OCI-LY3 (cell line): ENCODE data around the gene GJA10.

ENCODE experiments used
- H2AFZ ChIP-seq: fragments of 200-600, 300-600 bp; shearing (Covaris generic); 2 replicates; pipeline ENCODE4 v1.6.0; 2014; ENCODE audit warnings: antibody characterized with exemption, low read depth, low read length
- H3K27ac ChIP-seq: fragments of 200-600, 300-600 bp; sonication (generic); 2 replicates; pipeline ENCODE4 v1.5.1; 2014; ENCODE audit warnings: mild to moderate bottlenecking, low read length, moderate library complexity, mixed read lengths
- H3K27me3 ChIP-seq: fragments of 200-600, 300-600 bp; sonication (generic); 2 replicates; pipeline ENCODE4 v1.6.1; 2014; ENCODE audit warnings: low read depth, low read length, mixed read lengths
- H3K36me3 ChIP-seq: fragments of 200-600, 300-600 bp; sonication (generic); replicated peaks from 2 replicates; pipeline ENCODE3; 2014; ENCODE audit warnings: low read depth, low read length, mixed read lengths
- H3K4me1 ChIP-seq: fragments of 300-600, 200-600 bp; sonication (generic); 2 replicates; pipeline ENCODE4 v1.6.1; 2014; ENCODE audit warnings: low read length, mixed read lengths
- H3K4me2 ChIP-seq: fragments of 200-600, 300-600 bp; sonication (generic); 2 replicates; pipeline ENCODE4 v1.6.1; 2014; ENCODE audit warnings: low read length, mixed read lengths
- H3K4me3 ChIP-seq: fragments of 300-600, 200-600 bp; sonication (generic); 2 replicates; pipeline ENCODE4 v1.5.1; 2014; ENCODE audit warnings: antibody characterized with exemption, mild to moderate bottlenecking, low read length, moderate library complexity
- H3K79me2 ChIP-seq: fragments of 300-600, 200-600 bp; shearing (Covaris generic); 2 replicates; pipeline ENCODE4 v1.6.1; 2014; ENCODE audit warnings: mild to moderate bottlenecking, low read length, mixed read lengths
- H3K9ac ChIP-seq: fragments of 300-600, 200-600 bp; shearing (Covaris generic); 2 replicates; pipeline ENCODE4 v1.6.0; 2014; ENCODE audit warnings: mild to moderate bottlenecking, low read length, moderate library complexity
- H3K9me3 ChIP-seq: fragments of 200-600, 300-600 bp; shearing (Covaris generic); 2 replicates; pipeline ENCODE4 v1.6.1; 2014; ENCODE audit warnings: low read length, mixed read lengths; ENCODE audit not compliant: insufficient read depth
- H4K20me1 ChIP-seq: fragments of 200-600, 300-600 bp; sonication (generic); 2 replicates; pipeline ENCODE4 v1.6.1; 2016; ENCODE audit warnings: low read length, mixed read lengths; ENCODE audit not compliant: insufficient read depth
- CTCF ChIP-seq: fragments of 200-600, 300-600 bp; sonication (generic); IDR thresholded peaks from 2 replicates; pipeline ENCODE4 v1.5.1; 2014; ENCODE audit warnings: antibody characterized with exemption, low read length, low read depth
- EZH2phosphoT487 ChIP-seq: fragments of 200-600 bp; shearing (Covaris generic); IDR thresholded peaks from 2 replicates; pipeline ENCODE4 v1.6.1; 2018; ENCODE audit warnings: antibody characterized with exemption, mixed run types, low read depth

The GJA10 gene

GRCh38 chr6:89939144-89939543 is 44.9 kb downstream of the GJA10 start:
- no peak overlapping the region for H3K4me3 ChIP-seq
- no peaks in the 10 kb centered on the region for H3K36me3 ChIP-seq
- no peaks in the 10 kb centered on the region for H3K79me2 ChIP-seq
- H2AFZ ChIP-seq, result no peak overlapping the region
- no peaks in the 10 kb centered on the region for H3K4me1 ChIP-seq
- no peaks in the 10 kb centered on the region for H4K20me1 ChIP-seq
- no peak overlapping the region for H3K9ac ChIP-seq
- H3K27ac ChIP-seq, result no peak overlapping the region
- H3K4me2 ChIP-seq, result no peak overlapping the region
- H3K27me3 ChIP-seq, result 0 out of 2 replicates have a peak, but pooled peaks cover 4% of the 10 kb centered on the region
- H3K9me3 ChIP-seq, result no peaks in the 10 kb centered on the region
- TF ChIP-seq EZH2phosphoT487 (no peak), CTCF (no peak)

- Histone ChIP-seq H3K27me3 (0 out of 2 replicates have a peak, but pooled peaks cover 4% of the 10 kb centered on the region), H2AFZ (no peak overlapping the region), H3K9me3 (no peaks in the 10 kb centered on the region), H3K4me2 (no peak overlapping the region), H3K9ac (no peak overlapping the region), H3K4me3 (no peak overlapping the region), H3K36me3 (no peaks in the 10 kb centered on the region), H3K27ac (no peak overlapping the region), H3K79me2 (no peaks in the 10 kb centered on the region), H4K20me1 (no peaks in the 10 kb centered on the region), H3K4me1 (no peaks in the 10 kb centered on the region)
- TF ChIP-seq CTCF (peak; percentile 67), EZH2phosphoT487 (no peak)
Measured at GRCh38 chr6:89940225-89941027, 46.2 kb downstream of the GJA10 start.

- Histone ChIP-seq H3K9ac (no peak overlapping the region), H3K27ac (no peak overlapping the region), H3K9me3 (no peaks in the 10 kb centered on the region), H3K36me3 (no peaks in the 10 kb centered on the region), H2AFZ (no peak overlapping the region), H3K79me2 (no peaks in the 10 kb centered on the region), H4K20me1 (no peaks in the 10 kb centered on the region), H3K27me3 (0 out of 2 replicates have a peak, but pooled peaks cover 4% of the 10 kb centered on the region), H3K4me1 (no peaks in the 10 kb centered on the region), H3K4me3 (no peak overlapping the region), H3K4me2 (no peak overlapping the region)
- no peak for TF ChIP-seq CTCF
- TF ChIP-seq EZH2phosphoT487, result no peak
Measured at GRCh38 chr6:89941031-89941762, 46.9 kb downstream of the GJA10 start.

GRCh38 chr6:89941763-89942497 is 47.7 kb downstream of the GJA10 start:
- Histone ChIP-seq H2AFZ (no peak overlapping the region), H3K36me3 (no peaks in the 10 kb centered on the region), H3K27me3 (0 out of 2 replicates have a peak, but pooled peaks cover 4% of the 10 kb centered on the region), H3K4me2 (no peak overlapping the region), H4K20me1 (no peaks in the 10 kb centered on the region), H3K4me3 (no peak overlapping the region), H3K27ac (no peak overlapping the region), H3K9ac (no peak overlapping the region), H3K4me1 (no peaks in the 10 kb centered on the region), H3K79me2 (no peaks in the 10 kb centered on the region), H3K9me3 (no peaks in the 10 kb centered on the region)
- TF ChIP-seq EZH2phosphoT487 (no peak), CTCF (no peak)
